ENCODE measurements around the gene MTMR11. TPM values are rescaled to one million over a fixed set of nuclear protein-coding genes. Genes with fewer than 3 reads are reported as not detected.

The MTMR11 gene
- total and polyA plus RNA-seq, 10 of the 15 experiments (the other 5 are each of a cell fraction or from before 2014, with no cell fraction given): 0.35 to 1.1 (median 0.73) TPM

DNA sequence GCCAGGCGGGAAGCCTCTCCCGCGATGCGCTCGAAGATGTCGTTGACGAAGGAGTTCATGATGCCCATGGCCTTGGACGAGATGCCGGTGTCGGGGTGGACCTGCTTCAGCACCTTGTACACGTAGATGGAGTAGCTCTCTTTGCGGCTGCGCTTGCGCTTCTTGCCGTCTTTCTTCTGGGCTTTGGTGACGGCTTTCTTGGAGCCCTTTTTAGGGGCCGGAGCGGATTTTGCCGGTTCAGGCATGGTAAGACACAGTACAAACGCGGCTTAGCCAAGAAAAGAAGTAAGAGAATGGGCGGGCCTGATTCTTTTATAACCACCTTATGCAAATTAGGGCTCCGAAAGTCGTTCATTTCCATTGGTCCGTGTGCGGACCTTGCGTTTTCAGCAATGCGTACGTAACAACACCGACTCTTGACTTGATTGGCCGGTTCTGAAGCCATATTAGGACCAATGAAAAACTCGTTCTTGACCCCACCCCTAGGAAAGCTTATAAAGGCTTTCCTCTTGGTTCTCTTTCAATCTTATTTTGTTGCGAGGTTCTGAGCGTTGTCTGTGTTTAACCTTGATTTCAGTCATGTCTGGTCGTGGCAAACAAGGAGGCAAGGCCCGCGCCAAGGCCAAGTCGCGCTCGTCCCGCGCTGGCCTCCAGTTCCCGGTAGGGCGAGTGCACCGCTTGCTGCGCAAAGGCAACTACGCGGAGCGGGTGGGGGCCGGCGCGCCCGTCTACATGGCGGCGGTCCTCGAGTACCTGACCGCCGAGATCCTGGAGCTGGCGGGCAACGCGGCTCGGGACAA is 50.1 kb downstream of the MTMR11 start (continued):
- no peak for TF ChIP-seq CEBPZ (IDR thresholded peaks at IDR 0.05; ENCODE audit: low read depth, low read length)
- TF ChIP-seq POLR2AphosphoS5 (IDR thresholded peaks at IDR 0.05; ENCODE audit: low read length): peak; percentile 96
- TF ChIP-seq JUND (IDR thresholded peaks at IDR 0.05; ENCODE audit: low read depth, low read length): no peak
- no peak for TF ChIP-seq IRF4 (IDR thresholded peaks at IDR 0.05; ENCODE audit: low read depth, low read length)
- no peak for TF ChIP-seq JUNB (IDR thresholded peaks at IDR 0.05)
- TF ChIP-seq GATAD2B (conservative IDR thresholded peaks at IDR 0.05; ENCODE audit: low read depth): peak; percentile 21; the same call in 1 of the 2 replicates
- no peak for TF ChIP-seq CHD4 (IDR thresholded peaks at IDR 0.05)
- peak in 1 of 2 experiments; percentile 41; a peak in 1 of 3 replicates for TF ChIP-seq EGR1 (IDR thresholded peaks at IDR 0.05; ENCODE audit: borderline replicate concordance in 1 of 2, low read depth in 2 of 2, low read length in 2 of 2)
- peak; percentile 96 for TF ChIP-seq NFYB (IDR thresholded peaks at IDR 0.05; ENCODE audit: insufficient read depth, low read depth, low read length)
- no peak for TF ChIP-seq RAD21 (IDR thresholded peaks at IDR 0.05; ENCODE audit: insufficient read depth, low read depth, low read length)
- peak; percentile 73 for TF ChIP-seq PKNOX1 (IDR thresholded peaks at IDR 0.05)
- TF ChIP-seq NR2C1 (IDR thresholded peaks at IDR 0.05): no peak
- TF ChIP-seq, protein P1, sequence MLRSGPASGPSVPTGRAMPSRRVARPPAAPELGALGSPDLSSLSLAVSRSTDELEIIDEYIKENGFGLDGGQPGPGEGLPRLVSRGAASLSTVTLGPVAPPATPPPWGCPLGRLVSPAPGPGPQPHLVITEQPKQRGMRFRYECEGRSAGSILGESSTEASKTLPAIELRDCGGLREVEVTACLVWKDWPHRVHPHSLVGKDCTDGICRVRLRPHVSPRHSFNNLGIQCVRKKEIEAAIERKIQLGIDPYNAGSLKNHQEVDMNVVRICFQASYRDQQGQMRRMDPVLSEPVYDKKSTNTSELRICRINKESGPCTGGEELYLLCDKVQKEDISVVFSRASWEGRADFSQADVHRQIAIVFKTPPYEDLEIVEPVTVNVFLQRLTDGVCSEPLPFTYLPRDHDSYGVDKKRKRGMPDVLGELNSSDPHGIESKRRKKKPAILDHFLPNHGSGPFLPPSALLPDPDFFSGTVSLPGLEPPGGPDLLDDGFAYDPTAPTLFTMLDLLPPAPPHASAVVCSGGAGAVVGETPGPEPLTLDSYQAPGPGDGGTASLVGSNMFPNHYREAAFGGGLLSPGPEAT (IDR thresholded peaks at IDR 0.05; ENCODE audit: low read depth): no peak
- TF ChIP-seq, protein P2, sequence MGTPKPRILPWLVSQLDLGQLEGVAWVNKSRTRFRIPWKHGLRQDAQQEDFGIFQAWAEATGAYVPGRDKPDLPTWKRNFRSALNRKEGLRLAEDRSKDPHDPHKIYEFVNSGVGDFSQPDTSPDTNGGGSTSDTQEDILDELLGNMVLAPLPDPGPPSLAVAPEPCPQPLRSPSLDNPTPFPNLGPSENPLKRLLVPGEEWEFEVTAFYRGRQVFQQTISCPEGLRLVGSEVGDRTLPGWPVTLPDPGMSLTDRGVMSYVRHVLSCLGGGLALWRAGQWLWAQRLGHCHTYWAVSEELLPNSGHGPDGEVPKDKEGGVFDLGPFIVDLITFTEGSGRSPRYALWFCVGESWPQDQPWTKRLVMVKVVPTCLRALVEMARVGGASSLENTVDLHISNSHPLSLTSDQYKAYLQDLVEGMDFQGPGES (IDR thresholded peaks at IDR 0.05): peak; percentile 56; the same call in 1 of the 2 replicates
- TF ChIP-seq BMI1 (IDR thresholded peaks at IDR 0.05; ENCODE audit: borderline replicate concordance): peak; percentile 35; the same call in 1 of the 2 replicates
- no peak for TF ChIP-seq RCOR1 (conservative IDR thresholded peaks at IDR 0.05; ENCODE audit: low read depth, low read length)
- TF ChIP-seq, protein P3, sequence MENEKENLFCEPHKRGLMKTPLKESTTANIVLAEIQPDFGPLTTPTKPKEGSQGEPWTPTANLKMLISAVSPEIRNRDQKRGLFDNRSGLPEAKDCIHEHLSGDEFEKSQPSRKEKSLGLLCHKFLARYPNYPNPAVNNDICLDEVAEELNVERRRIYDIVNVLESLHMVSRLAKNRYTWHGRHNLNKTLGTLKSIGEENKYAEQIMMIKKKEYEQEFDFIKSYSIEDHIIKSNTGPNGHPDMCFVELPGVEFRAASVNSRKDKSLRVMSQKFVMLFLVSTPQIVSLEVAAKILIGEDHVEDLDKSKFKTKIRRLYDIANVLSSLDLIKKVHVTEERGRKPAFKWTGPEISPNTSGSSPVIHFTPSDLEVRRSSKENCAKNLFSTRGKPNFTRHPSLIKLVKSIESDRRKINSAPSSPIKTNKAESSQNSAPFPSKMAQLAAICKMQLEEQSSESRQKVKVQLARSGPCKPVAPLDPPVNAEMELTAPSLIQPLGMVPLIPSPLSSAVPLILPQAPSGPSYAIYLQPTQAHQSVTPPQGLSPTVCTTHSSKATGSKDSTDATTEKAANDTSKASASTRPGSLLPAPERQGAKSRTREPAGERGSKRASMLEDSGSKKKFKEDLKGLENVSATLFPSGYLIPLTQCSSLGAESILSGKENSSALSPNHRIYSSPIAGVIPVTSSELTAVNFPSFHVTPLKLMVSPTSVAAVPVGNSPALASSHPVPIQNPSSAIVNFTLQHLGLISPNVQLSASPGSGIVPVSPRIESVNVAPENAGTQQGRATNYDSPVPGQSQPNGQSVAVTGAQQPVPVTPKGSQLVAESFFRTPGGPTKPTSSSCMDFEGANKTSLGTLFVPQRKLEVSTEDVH (IDR thresholded peaks at IDR 0.05; ENCODE audit: low read depth, partially characterized antibody): no peak
- TF ChIP-seq CBX3 (IDR thresholded peaks at IDR 0.05; ENCODE audit: borderline replicate concordance, low read depth): no peak
- no peak for TF ChIP-seq ZNF274 (IDR thresholded peaks at IDR 0.05; ENCODE audit: insufficient read depth, insufficient read length)

Measured in GM12878 (cell line).